WTC11 (cell line): ENCODE measurements around the gene CFL1. TPM values are rescaled to one million over a fixed set of nuclear protein-coding genes. Genes with fewer than 3 reads are reported as not detected.
A peak's percentile ranks its signal among the peaks of the same experiment; 100 is the strongest.

Source experiments
- ATF3 ChIP-seq: sonication (generic); formaldehyde crosslinking; conservative IDR thresholded peaks from 2 replicates; pipeline ENCODE4 v1.8.1; 2022; ENCODE audit warnings: mild to moderate bottlenecking, missing genetic modification reagents
- CBFB ChIP-seq: sonication (generic); formaldehyde crosslinking; IDR thresholded peaks from 2 replicates; pipeline ENCODE4 v1.8.1; 2022; ENCODE audit warnings: mild to moderate bottlenecking, low read depth, missing genetic modification reagents
- E2F1 ChIP-seq: sonication (generic); formaldehyde crosslinking; IDR thresholded peaks from 2 replicates; pipeline ENCODE4 v1.8.0; 2022; ENCODE audit warnings: mild to moderate bottlenecking, missing genetic modification reagents
- E2F4 ChIP-seq: sonication (generic); formaldehyde crosslinking; IDR thresholded peaks from 2 replicates; pipeline ENCODE4 v1.8.1; 2022; ENCODE audit warnings: low read depth, mild to moderate bottlenecking, moderate library complexity, missing genetic modification reagents, borderline replicate concordance
- EMX1 ChIP-seq: fragments of 250-450 bp; sonication (Bioruptor Pico); IDR thresholded peaks from 2 replicates; pipeline ENCODE4 v1.8.0; 2021; ENCODE audit warnings: mild to moderate bottlenecking
- FOXP1 ChIP-seq: sonication (generic); formaldehyde crosslinking; IDR thresholded peaks from 2 replicates; pipeline ENCODE4 v1.8.0; 2022; ENCODE audit warnings: missing genetic modification reagents, mild to moderate bottlenecking, moderate library complexity, borderline replicate concordance
- GABPB1 ChIP-seq: sonication (generic); formaldehyde crosslinking; IDR thresholded peaks from 2 replicates; pipeline ENCODE4 v1.8.1; 2023; ENCODE audit warnings: mild to moderate bottlenecking, missing genetic modification reagents
- GTF2I ChIP-seq: fragments of 250-450 bp; sonication (Bioruptor Pico); conservative IDR thresholded peaks from 2 replicates; pipeline ENCODE4 v1.4.0; 2021; ENCODE audit warnings: mild to moderate bottlenecking
- HMGXB4 ChIP-seq: sonication (generic); formaldehyde crosslinking; IDR thresholded peaks from 2 replicates; pipeline ENCODE4 v1.8.1; 2023; ENCODE audit warnings: mild to moderate bottlenecking, moderate library complexity, missing genetic modification reagents
- JAZF1 ChIP-seq: fragments of 250-450 bp; sonication (Bioruptor Pico); IDR thresholded peaks from 2 replicates; pipeline ENCODE4 v1.9.0; 2021; ENCODE audit warnings: moderate library complexity, mild to moderate bottlenecking, inconsistent platforms
- MAX ChIP-seq: sonication (generic); formaldehyde crosslinking; IDR thresholded peaks from 2 replicates; pipeline ENCODE4 v1.8.0; 2022; ENCODE audit warnings: mild to moderate bottlenecking, missing genetic modification reagents
- NFE2L1 ChIP-seq: sonication (generic); formaldehyde crosslinking; IDR thresholded peaks from 2 replicates; pipeline ENCODE4 v1.8.1; 2023; ENCODE audit warnings: missing genetic modification reagents
- NFYB ChIP-seq: sonication (generic); formaldehyde crosslinking; conservative IDR thresholded peaks from 2 replicates; pipeline ENCODE4 v1.8.0; 2022; ENCODE audit warnings: low read depth, missing genetic modification reagents
- PRDM15 ChIP-seq: sonication (generic); formaldehyde crosslinking; IDR thresholded peaks from 2 replicates; pipeline ENCODE4 v1.8.0; 2022; ENCODE audit warnings: missing genetic modification reagents
- RELA ChIP-seq: sonication (generic); formaldehyde crosslinking; IDR thresholded peaks from 2 replicates; pipeline ENCODE4 v1.8.1; 2022; ENCODE audit warnings: missing genetic modification reagents, mild to moderate bottlenecking, borderline replicate concordance
- SMAD4 ChIP-seq: sonication (generic); formaldehyde crosslinking; IDR thresholded peaks from 2 replicates; pipeline ENCODE4 v1.8.0; 2022; ENCODE audit warnings: mild to moderate bottlenecking, missing genetic modification reagents
- STAT6 ChIP-seq: sonication (generic); formaldehyde crosslinking; conservative IDR thresholded peaks from 2 replicates; pipeline ENCODE4 v1.8.1; 2023; ENCODE audit warnings: mild to moderate bottlenecking, low read depth, missing genetic modification reagents, moderate library complexity
- TCF7 ChIP-seq: sonication (generic); formaldehyde crosslinking; IDR thresholded peaks from 2 replicates; pipeline ENCODE4 v1.8.0; 2022; ENCODE audit warnings: mild to moderate bottlenecking, low read depth, missing genetic modification reagents, moderate library complexity
- TP53 ChIP-seq: sonication (generic); formaldehyde crosslinking; IDR thresholded peaks from 2 replicates; pipeline ENCODE4 v1.8.1; 2023; ENCODE audit warnings: mild to moderate bottlenecking, missing genetic modification reagents
- USF2 ChIP-seq: sonication (generic); formaldehyde crosslinking; IDR thresholded peaks from 2 replicates; pipeline ENCODE4 v1.8.1; 2023; ENCODE audit warnings: mild to moderate bottlenecking, missing genetic modification reagents, moderate library complexity
- ZBTB43 ChIP-seq: sonication (generic); formaldehyde crosslinking; IDR thresholded peaks from 2 replicates; pipeline ENCODE4 v1.8.1; 2023; ENCODE audit warnings: mild to moderate bottlenecking, missing genetic modification reagents
- ZNF232 ChIP-seq: sonication (generic); formaldehyde crosslinking; IDR thresholded peaks from 2 replicates; pipeline ENCODE4 v1.8.0; 2022; ENCODE audit warnings: mild to moderate bottlenecking, missing genetic modification reagents
- ZNF396 ChIP-seq: fragments of 250-450 bp; sonication (Bioruptor Pico); IDR thresholded peaks from 2 replicates; pipeline ENCODE4 v1.8.0; 2021; ENCODE audit warnings: mild to moderate bottlenecking, moderate library complexity, borderline replicate concordance
- ZNF416 ChIP-seq: fragments of 250-450 bp; sonication (Bioruptor Pico); IDR thresholded peaks from 2 replicates; pipeline ENCODE4 v1.9.0; 2021; ENCODE audit warnings: mild to moderate bottlenecking, inconsistent platforms
- total RNA-seq: library from RNA; stranded (reverse); gene quantifications from 3 replicates; pipeline ENCODE4 v1.2.3, GENCODE V29; 2021

The CFL1 gene
- total RNA-seq, 1 experiment from 2014 or later = 1,073 TPM

- TF ChIP-seq USF2 (CRISPR knock-in tag) (no peak), ZBTB43 (CRISPR knock-in tag) (no peak), ATF3 (CRISPR knock-in tag) (no peak), HMGXB4 (CRISPR knock-in tag) (peak; percentile 66; the same call in 1 of the 2 replicates), CBFB (CRISPR knock-in tag) (no peak), GABPB1 (peak; percentile 37; the same call in 1 of the 2 replicates), ZNF232 (CRISPR knock-in tag) (no peak), STAT6 (CRISPR knock-in tag) (no peak), NFE2L1 (CRISPR knock-in tag) (peak; percentile 12; the same call in 1 of the 2 replicates), JAZF1 (CRISPR knock-in tag) (no peak), SMAD4 (CRISPR knock-in tag) (no peak), RELA (CRISPR knock-in tag) (no peak), TCF7 (CRISPR knock-in tag) (no peak), EMX1 (CRISPR knock-in tag) (no peak), ZNF416 (CRISPR knock-in tag) (no peak), E2F1 (CRISPR knock-in tag) (no peak), NFYB (CRISPR knock-in tag) (no peak), FOXP1 (CRISPR knock-in tag) (no peak), MAX (0 out of 2 replicates have a peak, but pooled peaks have one; percentile 16), ZNF396 (CRISPR knock-in tag) (no peak), GTF2I (CRISPR knock-in tag) (no peak), E2F4 (CRISPR knock-in tag) (no peak), PRDM15 (no peak), TP53 (CRISPR knock-in tag) (no peak)
Measured at GRCh38 chr11:65891219-65892136, 33.5 kb upstream of the CFL1 start (continued).
